Measurements from ENCODE around the gene IRGC. TPM values are rescaled to one million over a fixed set of nuclear protein-coding genes. Genes with fewer than 3 reads are reported as not detected.

The IRGC gene
- polyA plus RNA-seq, 2 of the 4 experiments (the other 2 are of a cell fraction): not detected

DNA sequence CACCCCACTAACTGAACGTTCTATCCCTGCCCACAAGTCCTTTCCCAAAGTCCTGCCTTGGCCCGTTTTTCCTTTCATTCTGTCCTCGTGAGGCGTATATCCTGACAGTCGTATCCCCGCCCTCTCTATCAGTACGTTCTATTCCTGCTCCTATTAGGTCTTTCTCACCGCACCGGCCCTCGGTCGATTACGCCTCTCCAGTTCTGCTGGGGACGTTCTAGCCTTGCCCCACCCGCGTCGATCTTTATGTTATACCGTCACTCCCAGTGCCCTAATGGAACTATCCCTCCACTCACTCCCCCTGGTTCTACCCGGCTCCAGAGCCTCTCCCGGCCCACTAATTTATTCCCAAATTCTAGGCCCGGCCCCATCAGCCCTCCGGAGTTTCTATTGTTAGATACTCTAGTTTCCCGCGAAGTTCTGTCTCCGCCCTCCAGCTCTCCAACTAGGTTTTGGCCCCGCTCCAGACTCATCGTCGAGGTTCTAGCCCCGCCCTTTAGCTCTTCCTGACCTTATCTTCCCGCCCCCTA lies 47.9 kb upstream of the IRGC start:
- ChIA-PET CTCF (interaction anchor here (0.7 to 2.9 kb wide), 33 partner anchors 10 to 220 kb away, joined by 3 to 34 read pairs (median 4); partner anchors contain the start of genes IRGC and KCNN4), POLR2A (interaction anchor here (0.5 to 4.3 kb wide), 29 partner anchors 11 to 1223 kb away, joined by 3 to 75 read pairs (median 5); partner anchors contain the start of genes IRGQ, KCNN4, SMG9 and TOMM40)
- ATAC-seq (no peak), FAIRE-seq (no peak), DNase-seq (ENCODE audit: low read depth in 1 of 2, low spot score in 1 of 2) (no peak)
- Histone ChIP-seq H3K4me3 (peak overlapping the region; percentile 33), H3K4me2 (peak overlapping the region; percentile 63), H3K4me1 (peaks cover 22% of the 10 kb centered on the region), H3K9me3 (no peaks in the 10 kb centered on the region), H3K27ac (peak overlapping the region in 1 of 2 experiments; percentile 70; a peak in 3 of 6 replicates)
- TF ChIP-seq, protein P1, sequence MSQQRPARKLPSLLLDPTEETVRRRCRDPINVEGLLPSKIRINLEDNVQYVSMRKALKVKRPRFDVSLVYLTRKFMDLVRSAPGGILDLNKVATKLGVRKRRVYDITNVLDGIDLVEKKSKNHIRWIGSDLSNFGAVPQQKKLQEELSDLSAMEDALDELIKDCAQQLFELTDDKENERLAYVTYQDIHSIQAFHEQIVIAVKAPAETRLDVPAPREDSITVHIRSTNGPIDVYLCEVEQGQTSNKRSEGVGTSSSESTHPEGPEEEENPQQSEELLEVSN (IDR thresholded peaks at IDR 0.05; ENCODE audit: borderline replicate concordance, low read depth): no peak
- TF ChIP-seq, protein P2, sequence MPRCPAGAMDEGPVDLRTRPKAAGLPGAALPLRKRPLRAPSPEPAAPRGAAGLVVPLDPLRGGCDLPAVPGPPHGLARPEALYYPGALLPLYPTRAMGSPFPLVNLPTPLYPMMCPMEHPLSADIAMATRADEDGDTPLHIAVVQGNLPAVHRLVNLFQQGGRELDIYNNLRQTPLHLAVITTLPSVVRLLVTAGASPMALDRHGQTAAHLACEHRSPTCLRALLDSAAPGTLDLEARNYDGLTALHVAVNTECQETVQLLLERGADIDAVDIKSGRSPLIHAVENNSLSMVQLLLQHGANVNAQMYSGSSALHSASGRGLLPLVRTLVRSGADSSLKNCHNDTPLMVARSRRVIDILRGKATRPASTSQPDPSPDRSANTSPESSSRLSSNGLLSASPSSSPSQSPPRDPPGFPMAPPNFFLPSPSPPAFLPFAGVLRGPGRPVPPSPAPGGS (IDR thresholded peaks at IDR 0.05): no peak
- TF ChIP-seq ZC3H11A (IDR thresholded peaks at IDR 0.05) (no peak), GATA3 (IDR thresholded peaks at IDR 0.05; ENCODE audit: borderline replicate concordance) (no peak), EP300 (IDR thresholded peaks at IDR 0.05) (no peak)
- TF ChIP-seq, protein P3, sequence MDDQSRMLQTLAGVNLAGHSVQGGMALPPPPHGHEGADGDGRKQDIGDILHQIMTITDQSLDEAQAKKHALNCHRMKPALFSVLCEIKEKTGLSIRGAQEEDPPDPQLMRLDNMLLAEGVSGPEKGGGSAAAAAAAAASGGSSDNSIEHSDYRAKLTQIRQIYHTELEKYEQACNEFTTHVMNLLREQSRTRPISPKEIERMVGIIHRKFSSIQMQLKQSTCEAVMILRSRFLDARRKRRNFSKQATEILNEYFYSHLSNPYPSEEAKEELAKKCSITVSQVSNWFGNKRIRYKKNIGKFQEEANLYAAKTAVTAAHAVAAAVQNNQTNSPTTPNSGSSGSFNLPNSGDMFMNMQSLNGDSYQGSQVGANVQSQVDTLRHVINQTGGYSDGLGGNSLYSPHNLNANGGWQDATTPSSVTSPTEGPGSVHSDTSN (IDR thresholded peaks at IDR 0.05): no peak
- 55% methylated on average over 29 of the region's 29 CpGs for WGBS (ENCODE audit: missing lambda C conversion rate)

DNA sequence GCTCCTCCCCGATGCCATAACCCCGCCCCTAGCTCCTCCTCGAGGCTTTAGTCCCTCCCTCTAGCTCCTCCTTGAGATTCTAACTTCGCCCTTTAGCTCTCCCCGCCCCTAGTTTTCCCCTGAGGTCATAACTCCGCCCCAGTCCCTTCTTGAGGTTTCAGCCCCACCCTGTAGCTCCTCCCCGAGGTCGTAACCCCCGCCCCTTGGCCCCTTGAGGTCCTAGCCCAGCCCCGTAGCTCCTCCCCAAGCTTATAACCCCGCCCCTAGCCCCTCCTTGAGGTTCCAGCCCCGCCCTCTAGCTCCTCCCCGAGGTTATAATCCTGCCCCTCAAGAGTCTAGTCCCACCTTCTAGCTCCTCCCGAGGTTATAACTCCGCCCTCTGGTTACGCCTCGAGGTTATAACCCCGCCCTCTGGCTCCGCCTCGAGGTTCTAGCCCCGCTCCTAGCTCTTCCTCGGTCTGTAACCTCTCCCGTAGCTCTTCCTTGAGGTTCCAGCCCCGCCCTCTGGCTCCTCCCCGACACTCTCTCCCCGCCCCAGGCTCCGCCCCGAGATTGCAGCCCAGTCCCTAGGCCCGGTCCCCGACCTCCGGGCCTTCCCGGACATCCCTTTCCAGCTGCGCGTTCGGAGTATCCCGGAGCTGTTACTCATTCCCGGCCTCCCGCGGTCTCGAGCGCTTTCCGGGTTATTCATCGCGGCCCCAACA lies 47.3 kb upstream of the IRGC start:
- FAIRE-seq (peak; percentile 79), DNase-seq (ENCODE audit: low read depth in 1 of 2, low spot score in 1 of 2) (peak; percentile 99 to 100), ATAC-seq (peak; percentile 87 to 95)
- 1% methylated on average over 37 of the region's 44 CpGs for WGBS (ENCODE audit: missing lambda C conversion rate)
- Histone ChIP-seq H3K4me1 (peaks cover 22% of the 10 kb centered on the region), H3K4me2 (peak overlapping the region; percentile 84), H3K9me3 (no peaks in the 10 kb centered on the region), H3K27ac (peak overlapping the region; percentile 81 to 87), H3K4me3 (peak overlapping the region; percentile 58)
- CTCF ChIA-PET: interaction anchor here (0.7 to 2.9 kb wide), 35 partner anchors 10 to 221 kb away, joined by 3 to 34 read pairs (median 4); partner anchors contain the start of genes IRGC, KCNN4 and SMG9
- TF ChIP-seq JUN (IDR thresholded peaks at IDR 0.05) (peak in 1 of 2 experiments; percentile 69; a peak in 2 of 5 replicates), CHD2 (IDR thresholded peaks at IDR 0.05; ENCODE audit: low read length, partially characterized antibody) (no peak), ZSCAN20 (CRISPR knock-in tag; IDR thresholded peaks at IDR 0.05) (no peak), POLR2A (IDR thresholded peaks at IDR 0.05; ENCODE audit: low read length) (peak; percentile 76), CBX8 (IDR thresholded peaks at IDR 0.05) (no peak), ZFP36 (IDR thresholded peaks at IDR 0.05; ENCODE audit: borderline replicate concordance, partially characterized antibody) (no peak), KDM1A (IDR thresholded peaks at IDR 0.05; ENCODE audit: low read depth) (no peak), SREBF2 (IDR thresholded peaks at IDR 0.05) (no peak), MYC (IDR thresholded peaks at IDR 0.05; ENCODE audit: borderline replicate concordance, low read length) (peak; percentile 38; the same call in 1 of the 2 replicates), PHF8 (IDR thresholded peaks at IDR 0.05; ENCODE audit: borderline replicate concordance, low read depth) (peak; percentile 95), POLR2AphosphoS2 (conservative IDR thresholded peaks at IDR 0.05; ENCODE audit: low read length) (no peak), CHD4 (IDR thresholded peaks at IDR 0.05; ENCODE audit: borderline replicate concordance) (no peak), NPAS2 (CRISPR knock-in tag; IDR thresholded peaks at IDR 0.05; ENCODE audit: borderline replicate concordance) (no peak), RFX5 (IDR thresholded peaks at IDR 0.05) (no peak), GATA3 (IDR thresholded peaks at IDR 0.05; ENCODE audit: borderline replicate concordance) (no peak), MAZ (IDR thresholded peaks at IDR 0.05; ENCODE audit: borderline replicate concordance, low read depth, low read length) (no peak)
- TF ChIP-seq, protein P2 (IDR thresholded peaks at IDR 0.05): peak; percentile 59; the same call in 1 of the 3 replicates
- TF ChIP-seq, protein P4, sequence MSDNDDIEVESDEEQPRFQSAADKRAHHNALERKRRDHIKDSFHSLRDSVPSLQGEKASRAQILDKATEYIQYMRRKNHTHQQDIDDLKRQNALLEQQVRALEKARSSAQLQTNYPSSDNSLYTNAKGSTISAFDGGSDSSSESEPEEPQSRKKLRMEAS (IDR thresholded peaks at IDR 0.05): peak; percentile 28; the same call in 1 of the 2 replicates
- TF ChIP-seq, protein P5, sequence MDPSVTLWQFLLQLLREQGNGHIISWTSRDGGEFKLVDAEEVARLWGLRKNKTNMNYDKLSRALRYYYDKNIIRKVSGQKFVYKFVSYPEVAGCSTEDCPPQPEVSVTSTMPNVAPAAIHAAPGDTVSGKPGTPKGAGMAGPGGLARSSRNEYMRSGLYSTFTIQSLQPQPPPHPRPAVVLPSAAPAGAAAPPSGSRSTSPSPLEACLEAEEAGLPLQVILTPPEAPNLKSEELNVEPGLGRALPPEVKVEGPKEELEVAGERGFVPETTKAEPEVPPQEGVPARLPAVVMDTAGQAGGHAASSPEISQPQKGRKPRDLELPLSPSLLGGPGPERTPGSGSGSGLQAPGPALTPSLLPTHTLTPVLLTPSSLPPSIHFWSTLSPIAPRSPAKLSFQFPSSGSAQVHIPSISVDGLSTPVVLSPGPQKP (IDR thresholded peaks at IDR 0.05; ENCODE audit: low read depth, low read length): no peak
- POLR2A ChIA-PET: interaction anchor here (0.5 to 4.3 kb wide), 31 partner anchors 10 to 1222 kb away, joined by 3 to 75 read pairs (median 5); partner anchors contain the start of genes IRGQ, KCNN4, SMG9 and TOMM40
